Loucy (cell line): ENCODE results near the gene OAS1.

Source experiments
- H2AFZ ChIP-seq: fragments of 200-600 bp; sonication (generic); 2 replicates; pipeline ENCODE4 v1.6.0; 2016; ENCODE audit warnings: antibody characterized with exemption, mild to moderate bottlenecking, low read length, moderate library complexity
- H3F3A ChIP-seq: fragments of 200-600 bp; 2 replicates; pipeline ENCODE4 v1.6.0; 2016; ENCODE audit warnings: antibody characterized with exemption, low read depth, mild to moderate bottlenecking
- H3K27me3 ChIP-seq: fragments of 200-600 bp; sonication (generic); 2 replicates; pipeline ENCODE4 v1.6.1; 2014; ENCODE audit warnings: low read length, mild to moderate bottlenecking; ENCODE audit not compliant: insufficient read depth, poor library complexity, severe bottlenecking
- H3K36me3 ChIP-seq: fragments of 200-600 bp; sonication (generic); 2 replicates; pipeline ENCODE4 v1.6.1; 2016; ENCODE audit warnings: low read length; ENCODE audit not compliant: insufficient read depth
- H3K4me1 ChIP-seq: fragments of 200-600 bp; sonication (generic); 2 replicates; pipeline ENCODE4 v1.5.1; 2014; ENCODE audit warnings: low read length, mild to moderate bottlenecking; ENCODE audit not compliant: insufficient read depth, poor library complexity, severe bottlenecking
- H3K4me2 ChIP-seq: fragments of 200-600 bp; sonication (generic); 2 replicates; pipeline ENCODE4 v1.6.0; 2014; ENCODE audit warnings: antibody characterized with exemption, low read length, low read depth, mild to moderate bottlenecking; ENCODE audit not compliant: poor library complexity, severe bottlenecking
- H3K4me3 ChIP-seq: fragments of 200-600 bp; sonication (generic); 2 replicates; pipeline ENCODE4 v1.5.1; 2014; ENCODE audit warnings: low read length, mild to moderate bottlenecking, mixed read lengths; ENCODE audit not compliant: poor library complexity, severe bottlenecking
- H3K79me2 ChIP-seq: fragments of 200-600 bp; sonication (generic); 2 replicates; pipeline ENCODE4 v1.6.1; 2014; ENCODE audit warnings: low read length; ENCODE audit not compliant: insufficient read depth
- H3K9ac ChIP-seq: fragments of 200-600 bp; sonication (generic); 2 replicates; pipeline ENCODE4 v1.6.0; 2014; ENCODE audit warnings: mild to moderate bottlenecking, low read depth, low read length, moderate library complexity; ENCODE audit not compliant: poor library complexity, severe bottlenecking
- H3K9me2 ChIP-seq: fragments of 200-600 bp; sonication (generic); replicated peaks from 2 replicates; pipeline ENCODE4 v1.6.1; 2016; ENCODE audit warnings: low read depth, low read length, mixed read lengths
- H3K9me3 ChIP-seq: fragments of 200-600 bp; sonication (generic); 2 replicates; pipeline ENCODE4 v1.6.1; 2014; ENCODE audit warnings: mild to moderate bottlenecking, antibody characterized with exemption, low read length, low read depth; ENCODE audit not compliant: insufficient read depth
- H4K20me1 ChIP-seq: fragments of 200-600 bp; sonication (generic); 2 replicates; pipeline ENCODE4 v1.6.0; 2014; ENCODE audit warnings: antibody characterized with exemption, low read length, mild to moderate bottlenecking; ENCODE audit not compliant: insufficient read depth, poor library complexity, severe bottlenecking
- EZH2phosphoT487 ChIP-seq: fragments of 200-600 bp; IDR thresholded peaks from 2 replicates; pipeline ENCODE4 v1.6.1; 2018; ENCODE audit warnings: antibody characterized with exemption, mild to moderate bottlenecking, moderate library complexity, borderline replicate concordance
- TF ChIP-seq, protein P1 (sequence below): fragments of 200-600 bp; sonication (generic); conservative IDR thresholded peaks from 2 replicates; pipeline ENCODE4 v1.5.1; 2014; ENCODE audit warnings: mild to moderate bottlenecking, antibody characterized with exemption, low read length

Gene OAS1

GRCh38 chr12:112964915-112965314 lies 58.2 kb downstream of the OAS1 start:
- Histone ChIP-seq H3K4me2 (no peak overlapping the region), H3F3A (no peaks in the 10 kb centered on the region), H3K27me3 (no peaks in the 10 kb centered on the region), H3K9me2 (no peaks in the 10 kb centered on the region), H3K79me2 (no peaks in the 10 kb centered on the region), H3K9me3 (no peaks in the 10 kb centered on the region), H3K36me3 (peaks cover 85% of the 10 kb centered on the region; the same call in 1 of the 2 replicates), H3K4me3 (no peak overlapping the region), H4K20me1 (no peaks in the 10 kb centered on the region), H3K4me1 (no peaks in the 10 kb centered on the region), H2AFZ (no peak overlapping the region), H3K9ac (no peak overlapping the region)
- TF ChIP-seq, protein P1, sequence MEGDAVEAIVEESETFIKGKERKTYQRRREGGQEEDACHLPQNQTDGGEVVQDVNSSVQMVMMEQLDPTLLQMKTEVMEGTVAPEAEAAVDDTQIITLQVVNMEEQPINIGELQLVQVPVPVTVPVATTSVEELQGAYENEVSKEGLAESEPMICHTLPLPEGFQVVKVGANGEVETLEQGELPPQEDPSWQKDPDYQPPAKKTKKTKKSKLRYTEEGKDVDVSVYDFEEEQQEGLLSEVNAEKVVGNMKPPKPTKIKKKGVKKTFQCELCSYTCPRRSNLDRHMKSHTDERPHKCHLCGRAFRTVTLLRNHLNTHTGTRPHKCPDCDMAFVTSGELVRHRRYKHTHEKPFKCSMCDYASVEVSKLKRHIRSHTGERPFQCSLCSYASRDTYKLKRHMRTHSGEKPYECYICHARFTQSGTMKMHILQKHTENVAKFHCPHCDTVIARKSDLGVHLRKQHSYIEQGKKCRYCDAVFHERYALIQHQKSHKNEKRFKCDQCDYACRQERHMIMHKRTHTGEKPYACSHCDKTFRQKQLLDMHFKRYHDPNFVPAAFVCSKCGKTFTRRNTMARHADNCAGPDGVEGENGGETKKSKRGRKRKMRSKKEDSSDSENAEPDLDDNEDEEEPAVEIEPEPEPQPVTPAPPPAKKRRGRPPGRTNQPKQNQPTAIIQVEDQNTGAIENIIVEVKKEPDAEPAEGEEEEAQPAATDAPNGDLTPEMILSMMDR: no peak
- no peak for TF ChIP-seq EZH2phosphoT487

GRCh38 chr12:112965643-112966042 lies 58.9 kb downstream of the OAS1 start:
- TF ChIP-seq, protein P1: no peak
- TF ChIP-seq EZH2phosphoT487: no peak
- Histone ChIP-seq H3K9me2 (no peaks in the 10 kb centered on the region), H3K4me3 (no peak overlapping the region), H4K20me1 (no peaks in the 10 kb centered on the region), H3F3A (no peaks in the 10 kb centered on the region), H3K9me3 (no peaks in the 10 kb centered on the region), H3K4me1 (no peaks in the 10 kb centered on the region), H3K27me3 (no peaks in the 10 kb centered on the region), H2AFZ (no peak overlapping the region), H3K4me2 (no peak overlapping the region), H3K36me3 (peaks cover 82% of the 10 kb centered on the region; the same call in 1 of the 2 replicates), H3K79me2 (no peaks in the 10 kb centered on the region), H3K9ac (no peak overlapping the region)

DNA sequence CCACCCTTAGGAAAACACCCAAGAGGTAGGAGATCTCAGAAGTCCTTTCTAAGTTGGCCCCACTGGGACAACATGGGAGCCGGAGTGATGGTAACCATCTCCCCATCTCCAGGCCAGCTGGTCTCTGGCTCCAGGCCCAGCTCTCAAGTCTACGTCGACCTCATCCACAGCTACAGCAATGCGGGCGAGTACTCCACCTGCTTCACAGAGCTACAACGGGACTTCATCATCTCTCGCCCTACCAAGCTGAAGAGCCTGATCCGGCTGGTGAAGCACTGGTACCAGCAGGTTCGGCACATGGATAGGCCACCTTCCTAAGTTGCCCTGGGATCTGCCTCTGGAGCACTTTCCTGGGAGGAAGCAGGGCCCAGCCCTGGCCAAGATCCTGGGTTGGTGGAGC lies 60.5 kb downstream of the OAS1 start:
- H3K4me3 ChIP-seq: no peak overlapping the region
- H4K20me1 ChIP-seq: no peaks in the 10 kb centered on the region

More for the DNA sequence above, 60.5 kb downstream of the OAS1 start:
- no peaks in the 10 kb centered on the region for H3F3A ChIP-seq
- no peaks in the 10 kb centered on the region for H3K27me3 ChIP-seq
- TF ChIP-seq, protein P1: no peak
- TF ChIP-seq EZH2phosphoT487: no peak
- no peak overlapping the region for H2AFZ ChIP-seq
- peaks cover 66% of the 10 kb centered on the region; the same call in 1 of the 2 replicates for H3K36me3 ChIP-seq
- H3K9me2 ChIP-seq: no peaks in the 10 kb centered on the region
- H3K9me3 ChIP-seq: no peaks in the 10 kb centered on the region
- H3K4me2 ChIP-seq: no peak overlapping the region
- H3K9ac ChIP-seq: no peak overlapping the region
- H3K4me1 ChIP-seq: peaks cover 9% of the 10 kb centered on the region
- no peaks in the 10 kb centered on the region for H3K79me2 ChIP-seq
